ENCODE results near the gene LRRC8C. TPM values are rescaled to one million over a fixed set of nuclear protein-coding genes. Genes with fewer than 3 reads are reported as not detected.

LRRC8C gene
- total and polyA plus RNA-seq, 10 of the 15 experiments (the other 5 are each of a cell fraction or from before 2014, with no cell fraction given), result 2.3 to 16.3 (median 10.8) TPM

DNA sequence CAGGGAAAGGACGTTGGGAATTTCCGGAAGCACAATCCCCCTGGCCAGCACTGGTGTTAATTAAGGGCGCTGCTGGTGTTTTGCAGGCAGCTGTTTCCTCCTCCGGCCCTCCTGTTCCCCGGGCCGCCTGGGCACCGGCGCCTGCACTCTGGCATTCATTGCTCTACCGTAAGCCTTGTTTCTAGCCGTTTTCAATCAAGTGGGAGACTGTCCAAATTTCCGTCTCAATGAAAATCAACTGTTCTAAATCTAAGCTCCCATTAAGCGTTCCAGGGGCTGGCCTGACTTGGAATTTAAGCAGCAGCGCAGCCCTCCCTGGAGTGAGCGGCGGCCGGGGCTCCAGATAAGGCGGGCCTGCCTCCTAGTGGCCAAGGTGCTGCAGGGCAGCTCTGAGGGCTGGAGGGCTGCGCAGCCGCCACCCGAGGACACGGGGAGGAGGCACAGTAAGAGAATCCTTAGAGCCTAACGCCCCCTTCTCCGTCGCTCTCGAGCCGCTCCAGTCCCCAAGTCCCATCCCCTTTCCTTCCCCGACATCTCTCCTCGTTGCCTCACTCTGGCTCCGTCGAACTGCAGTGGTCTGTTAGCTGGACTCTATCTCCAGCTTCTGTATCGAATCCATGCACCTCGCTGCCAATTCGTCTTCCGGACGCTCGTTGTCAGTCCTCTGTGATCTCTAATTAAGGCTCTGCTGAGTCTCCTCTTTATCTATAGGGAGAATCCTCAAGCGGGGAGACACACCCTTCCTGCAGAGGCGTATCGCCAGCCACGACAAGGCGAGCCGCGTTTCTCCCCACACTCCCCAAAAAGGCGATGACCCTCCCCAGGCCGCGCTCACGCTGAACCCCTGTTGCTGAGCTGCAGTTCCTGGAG lies 130.1 kb downstream of the LRRC8C start (continued):
- TF ChIP-seq, protein P1, sequence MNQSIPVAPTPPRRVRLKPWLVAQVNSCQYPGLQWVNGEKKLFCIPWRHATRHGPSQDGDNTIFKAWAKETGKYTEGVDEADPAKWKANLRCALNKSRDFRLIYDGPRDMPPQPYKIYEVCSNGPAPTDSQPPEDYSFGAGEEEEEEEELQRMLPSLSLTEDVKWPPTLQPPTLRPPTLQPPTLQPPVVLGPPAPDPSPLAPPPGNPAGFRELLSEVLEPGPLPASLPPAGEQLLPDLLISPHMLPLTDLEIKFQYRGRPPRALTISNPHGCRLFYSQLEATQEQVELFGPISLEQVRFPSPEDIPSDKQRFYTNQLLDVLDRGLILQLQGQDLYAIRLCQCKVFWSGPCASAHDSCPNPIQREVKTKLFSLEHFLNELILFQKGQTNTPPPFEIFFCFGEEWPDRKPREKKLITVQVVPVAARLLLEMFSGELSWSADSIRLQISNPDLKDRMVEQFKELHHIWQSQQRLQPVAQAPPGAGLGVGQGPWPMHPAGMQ (IDR thresholded peaks at IDR 0.05; ENCODE audit: borderline replicate concordance), result no peak
- TF ChIP-seq ZSCAN29 (IDR thresholded peaks at IDR 0.05), result no peak
- no peak for TF ChIP-seq MYB (IDR thresholded peaks at IDR 0.05; ENCODE audit: borderline replicate concordance, low read depth, low read length)
- TF ChIP-seq RELA (IDR thresholded peaks at IDR 0.05; ENCODE audit: borderline replicate concordance, partially characterized antibody), result peak; percentile 22
- TF ChIP-seq KDM1A (IDR thresholded peaks at IDR 0.05; ENCODE audit: borderline replicate concordance), result no peak
- no peak for TF ChIP-seq KAT2A (conservative IDR thresholded peaks at IDR 0.05; ENCODE audit: control insufficient read depth, low read depth, low read length)

DNA sequence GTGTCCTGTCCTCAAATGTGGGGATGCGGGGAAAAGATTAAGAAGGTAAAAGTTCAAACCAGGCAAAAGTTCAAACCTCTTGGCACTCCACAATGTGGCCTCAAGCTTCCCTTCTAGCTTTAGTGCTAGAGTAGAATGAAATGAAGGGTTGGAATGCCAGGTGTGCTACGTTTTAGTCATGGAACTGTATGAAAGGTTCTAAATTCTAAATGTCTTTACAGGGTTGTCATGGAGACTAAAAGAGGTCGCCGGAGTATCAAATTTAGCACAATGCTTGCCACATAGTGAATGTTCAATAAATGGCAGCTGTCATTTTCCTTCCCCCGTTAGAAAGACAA lies 130.7 kb downstream of the LRRC8C start:
- Histone ChIP-seq H3K27me3 (replicated peaks in 1 of 2; ENCODE audit: control insufficient read depth in 2 of 2, insufficient read depth in 2 of 2, low read length in 1 of 2) (no peaks in the 10 kb centered on the region), H4K20me1 (ENCODE audit: control insufficient read depth, insufficient read depth) (no peaks in the 10 kb centered on the region), H3K4me3 (peak overlapping the region; percentile 66), H3K27ac (ENCODE audit: control insufficient read depth, insufficient read depth) (no peak overlapping the region), H3K4me1 (ENCODE audit: control insufficient read depth, insufficient read depth, low read length) (peaks cover 5% of the 10 kb centered on the region; the same call in 1 of the 2 replicates), H3K36me3 (ENCODE audit: control insufficient read depth in 2 of 2, insufficient read depth in 2 of 2, low read length in 1 of 2) (no peaks in the 10 kb centered on the region), H3K9ac (ENCODE audit: control insufficient read depth, insufficient read depth, low read length) (0 out of 2 replicates have a peak overlapping the region, but pooled peaks have one; percentile 29), H2AFZ (ENCODE audit: control insufficient read depth, low read depth, low read length) (peak overlapping the region; percentile 97), H3K4me2 (ENCODE audit: control insufficient read depth, insufficient read depth) (peak overlapping the region; percentile 88), H3K9me3 (replicated peaks; ENCODE audit: control insufficient read depth, insufficient read depth, low read length) (no peaks in the 10 kb centered on the region), H3K79me2 (ENCODE audit: control insufficient read depth, insufficient read depth, low read length) (no peaks in the 10 kb centered on the region)
- in situ Hi-C loops (cut with MboI) (loop anchor here (10.0 kb wide), 1 partner anchor 279 kb away; no protein-coding TSS in a partner anchor), intact Hi-C loops (cut with micrococcal nuclease; ENCODE audit: unreplicated experiment) (loop anchor here (1.0 to 5.0 kb wide), 6 partner anchors 45 to 280 kb away; no protein-coding TSS in a partner anchor)
- POLR2A ChIA-PET, result interaction anchor here (0.6 to 2.7 kb wide), 12 partner anchors 17 to 153 kb away, joined by 3 to 13 read pairs (median 6); partner anchors contain the start of gene LRRC8C
- RAD21 ChIA-PET (ENCODE audit: unreplicated experiment), result interaction anchor here (0.6 to 16.6 kb wide), 58 partner anchors 11 to 841 kb away, joined by 3 to 302 read pairs (median 5); partner anchors contain the start of genes LRRC8B and LRRC8C
- ATAC-seq (no peak), DNase-seq (ENCODE audit: low read depth, low spot score) (no peak), FAIRE-seq (no peak)
- WGBS (ENCODE audit: insufficient coverage, insufficient replicate concordance, low lambda C conversion rate, missing lambda C conversion rate), result 25% methylated on average over 5 of the region's 5 CpGs
- SMC1A ChIA-PET (ENCODE audit: uncharacterized antibody, unreplicated experiment), result interaction anchor here (0.6 to 18.1 kb wide), 47 partner anchors 8 to 789 kb away, joined by 3 to 391 read pairs (median 6); partner anchors contain the start of gene LRRC8C
- CTCF ChIA-PET, result interaction anchor here (0.6 to 15.8 kb wide), 55 partner anchors 9 to 295 kb away, joined by 3 to 369 read pairs (median 5); partner anchors contain the start of genes LRRC8B and LRRC8C
- no TSS peak for BruUV-seq (replicated peaks)
- TF ChIP-seq TAF1 (IDR thresholded peaks at IDR 0.05; ENCODE audit: borderline replicate concordance, low read depth, low read length) (no peak), GATAD2B (conservative IDR thresholded peaks at IDR 0.05; ENCODE audit: low read depth) (no peak), ZSCAN29 (IDR thresholded peaks at IDR 0.05) (no peak), EZH2 (IDR thresholded peaks at IDR 0.05; ENCODE audit: borderline replicate concordance, control insufficient read depth, low read depth, low read length) (no peak), RB1 (IDR thresholded peaks at IDR 0.05; ENCODE audit: borderline replicate concordance) (no peak), BRCA1 (IDR thresholded peaks at IDR 0.05; ENCODE audit: low read depth, low read length) (no peak), HDGF (IDR thresholded peaks at IDR 0.05) (no peak), NBN (IDR thresholded peaks at IDR 0.05) (no peak), GABPA (IDR thresholded peaks at IDR 0.05; ENCODE audit: low read depth) (no peak), NFYA (IDR thresholded peaks at IDR 0.05; ENCODE audit: borderline replicate concordance, low read depth, low read length) (no peak), NRF1 (conservative IDR thresholded peaks at IDR 0.05; ENCODE audit: low read depth, low read length) (no peak), BCL11A (IDR thresholded peaks at IDR 0.05; ENCODE audit: low read depth, low read length) (no peak), SIN3A (IDR thresholded peaks at IDR 0.05; ENCODE audit: low read depth, low read length) (no peak)
- TF ChIP-seq, protein P2, sequence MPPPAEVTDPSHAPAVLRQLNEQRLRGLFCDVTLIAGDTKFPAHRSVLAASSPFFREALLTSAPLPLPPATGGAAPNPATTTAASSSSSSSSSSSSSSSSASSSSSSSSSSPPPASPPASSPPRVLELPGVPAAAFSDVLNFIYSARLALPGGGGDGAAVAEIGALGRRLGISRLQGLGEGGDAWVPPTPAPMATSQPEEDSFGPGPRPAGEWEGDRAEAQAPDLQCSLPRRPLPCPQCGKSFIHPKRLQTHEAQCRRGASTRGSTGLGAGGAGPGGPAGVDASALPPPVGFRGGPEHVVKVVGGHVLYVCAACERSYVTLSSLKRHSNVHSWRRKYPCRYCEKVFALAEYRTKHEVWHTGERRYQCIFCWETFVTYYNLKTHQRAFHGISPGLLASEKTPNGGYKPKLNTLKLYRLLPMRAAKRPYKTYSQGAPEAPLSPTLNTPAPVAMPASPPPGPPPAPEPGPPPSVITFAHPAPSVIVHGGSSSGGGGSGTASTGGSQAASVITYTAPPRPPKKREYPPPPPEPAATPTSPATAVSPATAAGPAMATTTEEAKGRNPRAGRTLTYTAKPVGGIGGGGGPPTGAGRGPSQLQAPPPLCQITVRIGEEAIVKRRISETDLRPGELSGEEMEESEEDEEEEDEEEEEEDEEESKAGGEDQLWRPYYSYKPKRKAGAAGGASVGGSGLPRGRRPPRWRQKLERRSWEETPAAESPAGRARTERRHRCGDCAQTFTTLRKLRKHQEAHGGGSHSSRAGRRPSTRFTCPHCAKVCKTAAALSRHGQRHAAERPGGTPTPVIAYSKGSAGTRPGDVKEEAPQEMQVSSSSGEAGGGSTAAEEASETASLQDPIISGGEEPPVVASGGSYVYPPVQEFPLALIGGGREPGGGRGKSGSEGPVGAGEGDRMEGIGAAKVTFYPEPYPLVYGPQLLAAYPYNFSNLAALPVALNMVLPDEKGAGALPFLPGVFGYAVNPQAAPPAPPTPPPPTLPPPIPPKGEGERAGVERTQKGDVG (CRISPR knock-in tag; IDR thresholded peaks at IDR 0.05), result no peak
